Measurements from ENCODE around the gene STRBP.

DNA sequence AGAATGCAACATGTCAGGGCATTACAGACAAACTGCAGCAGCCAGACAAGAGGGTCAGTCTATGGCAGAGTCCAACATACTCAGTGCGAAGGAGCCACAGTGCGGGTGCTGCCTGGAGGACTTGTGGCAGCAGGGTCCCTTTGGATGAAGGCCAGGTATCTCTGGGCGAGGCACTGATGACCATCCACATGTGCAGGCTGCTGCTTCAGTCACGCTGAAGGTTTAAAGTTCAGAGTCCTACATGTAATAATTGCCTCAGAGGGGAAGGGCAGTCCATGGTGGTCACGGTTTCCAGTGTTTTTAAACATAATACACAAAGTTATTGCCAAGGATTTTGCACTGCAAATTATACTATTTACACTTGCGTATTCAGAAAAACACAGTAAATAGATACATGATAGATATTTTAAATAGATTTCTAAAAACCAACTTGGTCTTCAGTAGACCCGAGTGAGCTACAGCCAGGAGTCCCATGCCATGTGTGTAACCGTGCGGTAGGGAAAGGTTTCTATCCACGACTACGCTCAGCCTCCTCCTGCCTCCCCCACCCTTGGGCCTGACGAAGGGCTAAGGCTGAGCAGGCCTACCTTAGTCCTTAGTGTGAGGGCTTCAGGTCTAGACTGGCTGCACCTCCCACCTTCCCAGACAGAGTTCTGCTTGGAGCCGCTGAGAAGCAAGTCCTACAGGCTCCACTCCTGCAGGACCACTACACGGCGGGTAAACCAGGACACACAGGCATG, 158.7 kb downstream of the STRBP start:
- TF ChIP-seq, protein P1, sequence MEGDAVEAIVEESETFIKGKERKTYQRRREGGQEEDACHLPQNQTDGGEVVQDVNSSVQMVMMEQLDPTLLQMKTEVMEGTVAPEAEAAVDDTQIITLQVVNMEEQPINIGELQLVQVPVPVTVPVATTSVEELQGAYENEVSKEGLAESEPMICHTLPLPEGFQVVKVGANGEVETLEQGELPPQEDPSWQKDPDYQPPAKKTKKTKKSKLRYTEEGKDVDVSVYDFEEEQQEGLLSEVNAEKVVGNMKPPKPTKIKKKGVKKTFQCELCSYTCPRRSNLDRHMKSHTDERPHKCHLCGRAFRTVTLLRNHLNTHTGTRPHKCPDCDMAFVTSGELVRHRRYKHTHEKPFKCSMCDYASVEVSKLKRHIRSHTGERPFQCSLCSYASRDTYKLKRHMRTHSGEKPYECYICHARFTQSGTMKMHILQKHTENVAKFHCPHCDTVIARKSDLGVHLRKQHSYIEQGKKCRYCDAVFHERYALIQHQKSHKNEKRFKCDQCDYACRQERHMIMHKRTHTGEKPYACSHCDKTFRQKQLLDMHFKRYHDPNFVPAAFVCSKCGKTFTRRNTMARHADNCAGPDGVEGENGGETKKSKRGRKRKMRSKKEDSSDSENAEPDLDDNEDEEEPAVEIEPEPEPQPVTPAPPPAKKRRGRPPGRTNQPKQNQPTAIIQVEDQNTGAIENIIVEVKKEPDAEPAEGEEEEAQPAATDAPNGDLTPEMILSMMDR (IDR thresholded peaks at IDR 0.05; ENCODE audit: low read depth, low read length): no peak
- TF ChIP-seq POLR2A (IDR thresholded peaks at IDR 0.05; ENCODE audit: extremely low read depth, insufficient read length): no peak
- TF ChIP-seq, protein P2, sequence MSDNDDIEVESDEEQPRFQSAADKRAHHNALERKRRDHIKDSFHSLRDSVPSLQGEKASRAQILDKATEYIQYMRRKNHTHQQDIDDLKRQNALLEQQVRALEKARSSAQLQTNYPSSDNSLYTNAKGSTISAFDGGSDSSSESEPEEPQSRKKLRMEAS (IDR thresholded peaks at IDR 0.05; ENCODE audit: low read depth, low read length): no peak
